HEK293T (cell line): Measurements from ENCODE around the gene TMED10.

Experiments
- ARNT ChIP-seq: fragments of 450-650 bp; IDR thresholded peaks from 2 replicates; pipeline ENCODE4 v1.6.1; 2017; ENCODE audit warnings: mild to moderate bottlenecking
- BHLHE40 ChIP-seq: fragments of 450-650 bp; IDR thresholded peaks from 2 replicates; pipeline ENCODE4 v1.6.1; 2016; ENCODE audit warnings: mild to moderate bottlenecking, moderate library complexity, borderline replicate concordance
- ELF4 ChIP-seq: fragments of 450-650 bp; IDR thresholded peaks from 2 replicates; pipeline ENCODE4 v1.6.1; 2017; ENCODE audit warnings: antibody characterized with exemption
- FOXK2 ChIP-seq: fragments of 450-650 bp; IDR thresholded peaks from 2 replicates; pipeline ENCODE4 v1.6.1; 2016; ENCODE audit warnings: mild to moderate bottlenecking
- FOXM1 ChIP-seq: fragments of 450-650 bp; IDR thresholded peaks from 2 replicates; pipeline ENCODE4 v1.6.1; 2017; ENCODE audit warnings: mild to moderate bottlenecking, borderline replicate concordance
- HDGF ChIP-seq: fragments of 450-650 bp; IDR thresholded peaks from 2 replicates; pipeline ENCODE4 v1.6.1; 2017; ENCODE audit warnings: antibody characterized with exemption, borderline replicate concordance
- L3MBTL2 ChIP-seq: fragments of 450-650 bp; conservative IDR thresholded peaks from 2 replicates; pipeline ENCODE4 v1.6.1; 2016; ENCODE audit warnings: mild to moderate bottlenecking
- LEF1 ChIP-seq: fragments of 450-650 bp; IDR thresholded peaks from 2 replicates; pipeline ENCODE4 v1.6.1; 2017; ENCODE audit warnings: mild to moderate bottlenecking, borderline replicate concordance
- NFRKB ChIP-seq: fragments of 450-650 bp; IDR thresholded peaks from 2 replicates; pipeline ENCODE4 v1.6.1; 2016; ENCODE audit warnings: mild to moderate bottlenecking, moderate library complexity
- SP1 ChIP-seq: fragments of 450-650 bp; IDR thresholded peaks from 2 replicates; pipeline ENCODE4 v1.6.1; 2017
- SUZ12 ChIP-seq: fragments of 450-650 bp; IDR thresholded peaks from 2 replicates; pipeline ENCODE4 v1.6.1; 2016; ENCODE audit warnings: mild to moderate bottlenecking
- TARDBP ChIP-seq: fragments of 450-650 bp; IDR thresholded peaks from 2 replicates; pipeline ENCODE4 v1.6.1; 2016

- TF ChIP-seq SUZ12 (no peak), NFRKB (no peak), LEF1 (no peak), ARNT (no peak), SP1 (no peak), ELF4 (no peak), TARDBP (no peak), FOXK2 (no peak), FOXM1 (no peak), BHLHE40 (no peak), L3MBTL2 (no peak), HDGF (no peak)
Observed at GRCh38 chr14:75158843-75159614, 17.4 kb downstream of the TMED10 start.
